Neural progenitor cell (in vitro differentiated cells): ENCODE data around the gene SENP1.

Experiments used
- EZH2 ChIP-seq: fragments of 200-600 bp; sonication (generic); IDR thresholded peaks from 2 replicates; pipeline ENCODE4 v1.6.1; 2017; ENCODE audit warnings: antibody characterized with exemption, mild to moderate bottlenecking, moderate library complexity
- EZH2phosphoT487 ChIP-seq: fragments of 200-600 bp; sonication (generic); IDR thresholded peaks from 2 replicates; pipeline ENCODE4 v1.6.1; 2017; ENCODE audit warnings: antibody characterized with exemption
- TF ChIP-seq, protein P1 (sequence below): fragments of 200-600 bp; sonication (generic); IDR thresholded peaks from 2 replicates; pipeline ENCODE4 v1.5.1; 2017; ENCODE audit warnings: antibody characterized with exemption, mild to moderate bottlenecking

DNA sequence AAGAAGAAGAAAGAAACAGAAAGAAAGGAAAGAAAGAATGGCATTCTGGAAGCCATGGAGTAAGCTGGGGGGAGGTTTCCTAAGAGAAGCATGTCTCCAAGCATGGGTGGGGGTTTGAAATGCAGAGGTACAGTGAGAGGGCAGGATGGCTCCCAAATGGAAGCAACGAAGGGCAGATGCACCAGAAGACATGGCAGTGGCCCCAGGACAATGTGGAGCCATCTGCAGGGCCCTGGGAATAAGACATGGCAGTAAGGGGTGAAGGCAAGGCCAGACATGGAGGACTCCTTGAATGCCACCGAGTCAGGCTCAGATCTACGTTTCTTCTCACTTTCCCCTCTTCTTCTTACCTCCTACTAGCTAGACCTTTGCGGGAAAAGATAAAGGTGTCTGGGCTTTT is 96.9 kb downstream of the SENP1 start:
- TF ChIP-seq, protein P1, sequence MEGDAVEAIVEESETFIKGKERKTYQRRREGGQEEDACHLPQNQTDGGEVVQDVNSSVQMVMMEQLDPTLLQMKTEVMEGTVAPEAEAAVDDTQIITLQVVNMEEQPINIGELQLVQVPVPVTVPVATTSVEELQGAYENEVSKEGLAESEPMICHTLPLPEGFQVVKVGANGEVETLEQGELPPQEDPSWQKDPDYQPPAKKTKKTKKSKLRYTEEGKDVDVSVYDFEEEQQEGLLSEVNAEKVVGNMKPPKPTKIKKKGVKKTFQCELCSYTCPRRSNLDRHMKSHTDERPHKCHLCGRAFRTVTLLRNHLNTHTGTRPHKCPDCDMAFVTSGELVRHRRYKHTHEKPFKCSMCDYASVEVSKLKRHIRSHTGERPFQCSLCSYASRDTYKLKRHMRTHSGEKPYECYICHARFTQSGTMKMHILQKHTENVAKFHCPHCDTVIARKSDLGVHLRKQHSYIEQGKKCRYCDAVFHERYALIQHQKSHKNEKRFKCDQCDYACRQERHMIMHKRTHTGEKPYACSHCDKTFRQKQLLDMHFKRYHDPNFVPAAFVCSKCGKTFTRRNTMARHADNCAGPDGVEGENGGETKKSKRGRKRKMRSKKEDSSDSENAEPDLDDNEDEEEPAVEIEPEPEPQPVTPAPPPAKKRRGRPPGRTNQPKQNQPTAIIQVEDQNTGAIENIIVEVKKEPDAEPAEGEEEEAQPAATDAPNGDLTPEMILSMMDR: no peak
- no peak for TF ChIP-seq EZH2phosphoT487
- TF ChIP-seq EZH2: no peak
